ENCODE data around the gene ICAM4. TPM values are rescaled to one million over a fixed set of nuclear protein-coding genes. Genes with fewer than 3 reads are reported as not detected.

Gene ICAM4
- total RNA-seq, 1 donor from 2014 or later: 0.20 TPM

GRCh38 chr19:10317857-10318462 lies 31.2 kb downstream of the ICAM4 start:
- H3K27me3 Mint-ChIP-seq (ENCODE audit: low read depth, unreplicated experiment): no peaks in the 10 kb centered on the region
- Histone ChIP-seq H3K9me3 (ENCODE audit: insufficient read depth, low read depth, low read length) (no peaks in the 10 kb centered on the region), H3K36me3 (ENCODE audit: insufficient read depth, low read length) (peaks cover 12% of the 10 kb centered on the region), H3K79me2 (ENCODE audit: insufficient read depth, low read length) (peaks cover 6% of the 10 kb centered on the region), H2AFZ (ENCODE audit: low read depth, low read length) (no peak overlapping the region), H3K27me3 (ENCODE audit: insufficient read depth, low read length) (no peaks in the 10 kb centered on the region), H3K9ac (ENCODE audit: low read length) (no peak overlapping the region), H3K4me2 (ENCODE audit: low read length) (no peak overlapping the region), H3K27ac (ENCODE audit: low read depth, low read length) (no peak overlapping the region), H4K20me1 (ENCODE audit: insufficient read depth, low read length) (peaks cover 8% of the 10 kb centered on the region), H3K4me3 (ENCODE audit: insufficient read depth, low read depth, low read length) (no peak overlapping the region), H3K4me1 (ENCODE audit: insufficient read depth, low read length) (no peaks in the 10 kb centered on the region)
- peaks cover 11% of the 10 kb centered on the region for H3K36me3 Mint-ChIP-seq (ENCODE audit: low read depth, unreplicated experiment)
- H3K4me1 Mint-ChIP-seq (ENCODE audit: low read depth, unreplicated experiment): peaks cover 6% of the 10 kb centered on the region
- H3K4me3 Mint-ChIP-seq (ENCODE audit: unreplicated experiment): no peak overlapping the region
- TF ChIP-seq, protein P1, sequence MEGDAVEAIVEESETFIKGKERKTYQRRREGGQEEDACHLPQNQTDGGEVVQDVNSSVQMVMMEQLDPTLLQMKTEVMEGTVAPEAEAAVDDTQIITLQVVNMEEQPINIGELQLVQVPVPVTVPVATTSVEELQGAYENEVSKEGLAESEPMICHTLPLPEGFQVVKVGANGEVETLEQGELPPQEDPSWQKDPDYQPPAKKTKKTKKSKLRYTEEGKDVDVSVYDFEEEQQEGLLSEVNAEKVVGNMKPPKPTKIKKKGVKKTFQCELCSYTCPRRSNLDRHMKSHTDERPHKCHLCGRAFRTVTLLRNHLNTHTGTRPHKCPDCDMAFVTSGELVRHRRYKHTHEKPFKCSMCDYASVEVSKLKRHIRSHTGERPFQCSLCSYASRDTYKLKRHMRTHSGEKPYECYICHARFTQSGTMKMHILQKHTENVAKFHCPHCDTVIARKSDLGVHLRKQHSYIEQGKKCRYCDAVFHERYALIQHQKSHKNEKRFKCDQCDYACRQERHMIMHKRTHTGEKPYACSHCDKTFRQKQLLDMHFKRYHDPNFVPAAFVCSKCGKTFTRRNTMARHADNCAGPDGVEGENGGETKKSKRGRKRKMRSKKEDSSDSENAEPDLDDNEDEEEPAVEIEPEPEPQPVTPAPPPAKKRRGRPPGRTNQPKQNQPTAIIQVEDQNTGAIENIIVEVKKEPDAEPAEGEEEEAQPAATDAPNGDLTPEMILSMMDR (IDR thresholded peaks at IDR 0.05; ENCODE audit: insufficient read depth, low read depth, low read length): no peak
- TF ChIP-seq EZH2 (IDR thresholded peaks at IDR 0.05; ENCODE audit: insufficient read depth, low read length): no peak
- DNase-seq (ENCODE audit: low read depth) (no peak), FAIRE-seq (no peak)
- H3K27ac Mint-ChIP-seq (ENCODE audit: unreplicated experiment): no peak overlapping the region
- no peaks in the 10 kb centered on the region for H3K9me3 Mint-ChIP-seq (ENCODE audit: unreplicated experiment)

- peaks cover 6% of the 10 kb centered on the region for H3K79me2 ChIP-seq (ENCODE audit: insufficient read depth, low read length)
- FAIRE-seq: no peak
- H3K4me3 Mint-ChIP-seq (ENCODE audit: unreplicated experiment): no peak overlapping the region
- DNase-seq (ENCODE audit: low read depth): no peak
- peaks cover 14% of the 10 kb centered on the region for H3K36me3 Mint-ChIP-seq (ENCODE audit: low read depth, unreplicated experiment)
- H2AFZ ChIP-seq (ENCODE audit: low read depth, low read length): no peak overlapping the region
- peaks cover 12% of the 10 kb centered on the region for H3K36me3 ChIP-seq (ENCODE audit: insufficient read depth, low read length)
- H3K27ac Mint-ChIP-seq (ENCODE audit: unreplicated experiment): no peak overlapping the region
- no peaks in the 10 kb centered on the region for H3K27me3 ChIP-seq (ENCODE audit: insufficient read depth, low read length)
- no peaks in the 10 kb centered on the region for H3K27me3 Mint-ChIP-seq (ENCODE audit: low read depth, unreplicated experiment)
- H3K4me2 ChIP-seq (ENCODE audit: low read length): no peak overlapping the region
- H3K27ac ChIP-seq (ENCODE audit: low read depth, low read length): no peak overlapping the region
- no peaks in the 10 kb centered on the region for H3K4me1 ChIP-seq (ENCODE audit: insufficient read depth, low read length)
- H3K4me1 Mint-ChIP-seq (ENCODE audit: low read depth, unreplicated experiment): peaks cover 6% of the 10 kb centered on the region
- TF ChIP-seq EZH2 (IDR thresholded peaks at IDR 0.05; ENCODE audit: insufficient read depth, low read length): no peak
- TF ChIP-seq, protein P1 (IDR thresholded peaks at IDR 0.05; ENCODE audit: insufficient read depth, low read depth, low read length): no peak
- H3K9me3 Mint-ChIP-seq (ENCODE audit: unreplicated experiment): no peaks in the 10 kb centered on the region
- no peak overlapping the region for H3K4me3 ChIP-seq (ENCODE audit: insufficient read depth, low read depth, low read length)
- H4K20me1 ChIP-seq (ENCODE audit: insufficient read depth, low read length): peaks cover 14% of the 10 kb centered on the region
- no peaks in the 10 kb centered on the region for H3K9me3 ChIP-seq (ENCODE audit: insufficient read depth, low read depth, low read length)
- H3K9ac ChIP-seq (ENCODE audit: low read length): no peak overlapping the region
These were observed 32.3 kb downstream of the ICAM4 start for GRCh38 chr19:10318807-10319682.

Measured in astrocyte (in vitro differentiated cells and primary cell).